CMK (cell line): Measurements from ENCODE around the gene ACOT8.
"Not testable (repeated sequence)": the region's sequence is repeated elsewhere in the genome, so short reads cannot be mapped to it uniquely, and the experiment has no call there.

Experiments
- DNase-seq: peaks from one replicate; pipeline ENCODE4 v3.0.0-alpha.2; 2010; ENCODE audit warnings: low read depth

The ACOT8 gene

DNA sequence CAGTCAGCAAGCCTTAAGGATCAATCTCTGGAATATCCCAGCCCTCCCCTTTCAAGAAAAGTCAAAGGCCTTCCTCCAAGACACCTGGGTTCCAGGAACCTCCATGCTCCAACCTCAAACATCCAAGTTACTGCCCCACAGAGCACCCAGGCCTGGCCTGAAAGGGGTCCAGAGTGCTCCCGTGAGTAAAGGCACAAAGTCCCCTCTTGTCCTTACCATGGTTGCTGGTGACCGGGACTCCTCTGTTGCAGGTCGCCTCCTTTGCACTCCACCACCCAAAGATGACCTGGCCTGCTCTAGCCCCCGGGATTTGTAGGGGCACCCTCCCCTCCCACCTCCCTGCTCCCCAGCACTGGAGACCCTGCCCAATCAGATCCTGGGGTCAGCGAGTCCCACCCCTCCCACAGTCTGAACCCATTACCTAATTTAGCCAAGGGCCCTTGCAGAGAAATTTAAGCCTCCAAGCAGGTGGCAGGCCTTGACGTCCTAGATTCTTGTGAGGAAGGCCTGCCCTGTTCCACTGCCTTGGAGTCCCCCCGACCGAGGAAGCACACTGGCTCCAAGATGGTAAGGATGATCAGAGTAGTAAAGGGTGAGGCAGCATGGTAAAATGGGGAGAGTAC is 30.1 kb downstream of the ACOT8 start, which contains the start of gene TNNC2:
TSS of gene TNNC2 (minus strand) at position 283 of the 623 bp plus-strand sequence. CDS start at position 219, 64 bp downstream.
- no peak for DNase-seq

GRCh38 chr20:45826381-45827019 is 30.7 kb downstream of the ACOT8 start:
- DNase-seq, result no peak

DNA sequence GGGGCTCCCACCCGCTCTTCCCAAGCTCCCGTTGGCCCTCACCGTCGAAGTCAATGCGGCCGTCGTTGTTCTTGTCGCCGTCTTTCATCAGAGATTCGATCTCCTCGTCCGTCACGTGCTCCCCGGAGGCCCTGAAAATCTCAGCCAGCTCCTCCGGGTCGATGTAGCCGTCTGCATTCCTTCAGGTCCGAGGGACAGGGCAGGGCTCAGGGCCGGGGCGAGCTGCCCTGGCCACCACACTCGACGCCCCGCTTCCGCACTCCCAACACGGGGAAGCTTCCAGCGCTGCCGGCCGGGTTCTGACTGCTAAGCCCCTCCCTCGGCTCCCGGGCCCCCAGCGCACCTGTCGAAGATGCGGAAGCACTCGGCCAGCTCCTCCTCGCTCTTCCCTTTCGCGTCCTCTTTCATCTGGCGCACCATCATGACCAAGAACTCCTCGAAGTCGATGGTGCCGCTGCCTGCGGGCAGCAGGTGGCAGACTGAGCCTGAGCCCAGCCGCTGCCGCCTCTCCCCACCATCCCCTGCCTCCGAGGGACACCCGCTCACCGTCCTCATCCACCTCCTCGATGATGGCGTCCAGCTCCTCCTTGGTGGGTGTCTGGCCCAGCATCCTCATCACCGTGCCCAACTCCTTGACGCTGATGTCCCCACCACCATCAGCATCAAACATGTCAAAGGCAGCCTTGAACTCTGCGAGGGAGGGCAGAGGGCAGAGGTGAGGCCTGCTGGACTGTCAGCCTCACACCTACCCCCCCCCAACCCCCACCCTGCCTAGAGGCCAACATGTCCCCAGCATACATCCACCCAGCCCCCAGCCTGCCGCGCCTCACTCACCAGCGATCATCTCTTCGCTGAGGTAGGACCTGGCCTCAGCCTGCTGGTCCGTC is 33.0 kb downstream of the ACOT8 start:
- DNase-seq, result no peak

GRCh38 chr20:45822857-45823256 is 34.3 kb downstream of the ACOT8 start:
- DNase-seq, result no peak

DNA sequence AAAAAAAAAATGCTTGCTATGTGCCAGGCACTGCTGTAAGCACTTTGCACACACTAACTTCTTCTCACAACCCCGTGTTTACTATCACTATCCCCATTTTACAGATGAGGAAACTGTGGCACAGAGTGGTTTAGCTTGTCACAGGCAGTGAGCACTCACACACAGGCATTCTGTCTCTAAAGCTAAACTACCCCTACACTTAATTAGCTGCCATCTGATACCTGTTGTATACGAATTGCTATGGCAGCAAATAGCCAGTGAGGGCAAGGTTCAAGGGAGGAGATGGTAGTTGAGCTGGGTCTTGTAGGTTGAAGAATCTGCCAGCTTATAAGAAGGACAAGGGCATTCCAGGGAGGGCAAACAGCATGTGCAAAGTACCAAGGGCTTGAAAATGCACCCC is 35.2 kb downstream of the ACOT8 start:
- DNase-seq, result no peak

- no peak for DNase-seq
These were observed 37.7 kb downstream of the ACOT8 start for GRCh38 chr20:45819466-45819865.

- no peak for DNase-seq
These were observed 39.0 kb downstream of the ACOT8 start for GRCh38 chr20:45818239-45818638.

DNA sequence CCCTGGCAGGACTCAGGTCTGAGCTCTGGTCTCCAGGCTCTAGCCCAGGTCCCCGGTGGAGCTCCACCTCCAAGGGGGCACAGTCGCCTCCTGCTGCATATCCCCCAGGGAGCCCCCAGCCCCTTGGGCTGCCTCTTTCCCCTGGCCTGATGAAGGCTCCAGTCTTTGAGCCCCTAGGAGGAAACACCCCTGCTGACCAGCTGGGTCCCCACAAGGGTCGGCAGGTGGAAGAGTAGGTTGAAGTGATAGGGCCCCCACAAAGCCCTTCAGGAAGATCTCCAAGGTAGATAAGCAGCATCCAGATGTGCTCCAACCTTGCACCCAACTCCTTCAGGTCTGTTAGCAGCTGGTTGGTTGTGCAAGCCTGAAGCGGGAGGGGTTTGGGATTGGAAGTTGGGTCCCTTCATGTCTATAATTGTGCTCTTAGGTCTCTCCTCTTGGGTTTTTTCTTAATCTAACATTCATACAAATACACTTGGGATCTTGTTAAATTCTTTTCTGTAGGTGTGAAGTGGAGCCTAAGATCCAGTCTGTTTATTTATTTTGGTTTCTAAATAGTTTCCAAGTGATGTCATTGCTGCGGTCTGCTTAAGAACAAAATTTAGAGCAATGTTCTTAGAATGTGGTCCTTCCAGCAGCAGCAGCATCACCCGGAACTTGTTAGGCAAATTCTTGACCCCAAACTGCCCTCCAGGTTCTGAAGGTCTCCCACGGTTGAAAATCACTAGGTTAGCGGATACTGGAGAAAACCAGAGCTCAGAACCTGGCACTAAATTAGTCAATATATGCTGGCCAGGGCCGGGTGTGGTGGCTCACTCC is 39.6 kb downstream of the ACOT8 start:
- DNase-seq, result no peak

GRCh38 chr20:45816951-45817350 is 40.2 kb downstream of the ACOT8 start:
- DNase-seq, result no peak

- DNase-seq, result no peak
These were observed 42.9 kb downstream of the ACOT8 start for GRCh38 chr20:45814314-45814713.

DNA sequence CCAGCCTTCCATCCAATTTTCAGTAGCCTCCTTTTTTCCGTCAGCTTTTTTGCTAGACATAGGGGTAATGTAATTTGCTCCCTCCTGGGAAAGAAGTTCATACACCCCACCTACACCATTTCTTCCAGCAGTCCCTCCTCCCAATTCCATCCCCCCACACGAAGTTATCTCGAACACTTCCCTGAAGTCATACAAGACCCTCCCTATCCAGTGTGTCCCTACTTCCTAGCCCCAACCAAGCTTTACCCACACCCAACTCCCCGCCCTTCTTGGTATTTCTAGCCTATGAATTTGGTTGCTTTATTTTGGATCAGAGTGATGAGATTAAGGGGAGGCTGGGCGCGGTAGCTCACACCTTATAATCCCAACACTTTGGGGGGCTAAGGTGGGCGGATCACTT is 43.7 kb downstream of the ACOT8 start:
- DNase-seq, result no peak

GRCh38 chr20:45813006-45813340 is 44.2 kb downstream of the ACOT8 start:
- no peak for DNase-seq

- DNase-seq, result peak; percentile 94
These were observed 44.8 kb downstream of the ACOT8 start, which contains the start of gene UBE2C for GRCh38 chr20:45812157-45813005. UBE2C (plus strand) TSS chr20:45812644; CDS start chr20:45812696, 52 bp downstream.

- DNase-seq, result no peak
These were observed 46.8 kb downstream of the ACOT8 start for GRCh38 chr20:45810191-45810970.

DNA sequence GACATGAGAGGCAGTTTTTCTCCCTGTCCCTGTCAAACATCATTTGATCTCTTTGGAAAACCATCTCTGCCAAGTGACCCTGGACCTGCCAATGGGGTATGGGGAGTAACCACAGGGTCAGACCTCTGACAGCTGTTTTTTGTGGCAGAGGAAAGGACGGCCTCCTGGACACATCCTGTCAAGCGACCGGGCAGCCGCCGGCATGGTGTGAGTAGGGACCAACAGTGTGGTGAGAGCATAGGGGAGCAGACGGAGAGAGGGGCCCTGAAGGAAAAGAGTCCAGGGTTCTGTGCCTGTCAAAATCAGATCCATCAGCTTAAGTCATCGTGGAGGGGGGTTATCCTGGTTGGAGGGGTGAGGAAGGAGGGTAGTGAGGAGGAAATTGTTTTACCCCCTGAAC is 55.3 kb downstream of the ACOT8 start:
- no peak for DNase-seq

- no peak for DNase-seq
These were observed 58.1 kb downstream of the ACOT8 start for GRCh38 chr20:45798935-45799642.

DNA sequence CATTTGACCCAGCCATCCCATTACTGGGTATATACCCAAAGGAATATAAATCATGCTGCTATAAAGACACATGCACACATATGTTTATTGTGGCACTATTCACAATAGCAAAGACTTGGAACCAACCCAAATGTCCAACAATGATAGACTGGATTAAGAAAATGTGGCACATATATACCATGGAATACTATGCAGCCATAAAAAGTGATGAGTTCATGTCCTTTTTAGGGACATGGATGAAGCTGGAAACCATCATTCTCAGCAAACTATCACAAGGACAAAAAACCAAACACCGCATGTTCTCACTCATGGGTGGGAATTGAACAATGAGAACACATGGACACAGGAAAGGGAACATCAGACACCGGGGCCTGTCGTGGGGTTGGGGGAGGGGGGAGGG is 59.2 kb downstream of the ACOT8 start:
- DNase-seq, result not testable (repeated sequence)

DNA sequence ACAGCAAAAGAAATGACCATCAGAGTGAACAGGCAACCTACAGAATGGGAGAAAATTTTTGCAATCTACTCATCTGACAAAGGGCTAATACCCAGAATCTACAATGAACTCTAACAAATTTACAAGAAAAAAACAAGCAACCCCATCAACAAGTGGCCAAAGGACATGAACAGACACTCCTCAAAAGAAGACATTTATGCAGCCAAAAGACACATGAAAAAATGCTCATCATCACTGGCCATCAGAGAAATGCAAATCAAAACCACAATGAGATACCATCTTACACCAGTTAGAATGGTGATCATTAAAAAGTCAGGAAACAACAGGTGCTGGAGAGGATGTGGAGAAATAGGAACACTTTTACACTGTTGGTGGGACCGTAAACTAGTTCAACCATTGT is 59.7 kb downstream of the ACOT8 start:
- not testable (repeated sequence) for DNase-seq

GRCh38 chr20:45796337-45797065 is 60.7 kb downstream of the ACOT8 start:
- no peak for DNase-seq
